ENCODE measurements around the gene PARD3B.

- TF ChIP-seq CTCF (IDR thresholded peaks at IDR 0.05) (no peak), POLR2A (IDR thresholded peaks at IDR 0.05) (no peak)
Measured at GRCh38 chr2:204663816-204664425, 118.6 kb downstream of the PARD3B start.

All from lower leg skin (tissue), 3 donors.